UCSD-AML1 (cell line): Measurements from ENCODE around the gene ISOC1.
A peak's percentile ranks its signal among the peaks of the same experiment; 100 is the strongest.

ENCODE experiments used
- DNase-seq: peaks from one replicate; lab custom pipeline; 2025; ENCODE audit not compliant: unreplicated experiment; lab: John Stamatoyannopoulos, UW

ISOC1 gene

DNA sequence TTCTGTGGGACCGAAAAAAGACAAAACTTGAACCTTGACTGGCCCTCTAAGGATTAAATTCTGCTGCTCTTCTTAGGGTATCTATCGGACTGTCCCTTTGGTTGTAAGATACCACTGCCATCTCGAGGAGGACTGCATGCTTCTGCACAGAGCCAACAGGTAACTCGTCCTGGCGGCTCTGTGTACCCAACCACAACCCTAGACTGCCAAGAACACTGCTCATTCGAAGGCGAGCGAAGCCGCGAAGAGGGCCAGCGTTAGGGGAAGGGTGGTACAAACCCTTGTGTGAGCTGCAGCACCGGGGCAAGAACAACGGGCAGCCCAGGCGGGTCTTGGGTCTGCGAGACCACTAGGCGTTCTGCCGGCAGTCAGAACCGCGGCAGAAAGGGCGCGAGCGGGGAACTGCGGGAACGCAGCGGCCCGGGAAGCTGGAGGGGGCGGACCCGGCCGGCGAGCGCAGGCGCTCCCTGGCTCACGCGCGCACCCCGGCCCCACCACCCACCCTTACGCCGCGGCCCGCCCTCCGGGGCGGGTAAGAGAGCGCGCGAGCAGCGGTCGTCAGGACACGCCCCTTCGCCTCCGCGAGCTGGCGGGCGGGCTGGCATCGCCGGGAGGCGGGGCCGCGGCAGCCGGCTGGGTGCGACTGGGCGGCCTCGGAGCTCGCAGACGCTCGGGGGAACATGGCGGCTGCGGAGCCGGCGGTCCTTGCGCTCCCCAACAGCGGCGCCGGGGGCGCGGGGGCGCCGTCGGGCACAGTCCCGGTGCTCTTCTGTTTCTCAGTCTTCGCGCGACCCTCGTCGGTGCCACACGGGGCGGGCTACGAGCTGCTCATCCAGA is at the start of gene ISOC1:
ISOC1 (plus strand) TSS at position 663 of the 837 bp plus-strand sequence; CDS start at position 681, 18 bp downstream.
- peak; percentile 92 for DNase-seq

DNA sequence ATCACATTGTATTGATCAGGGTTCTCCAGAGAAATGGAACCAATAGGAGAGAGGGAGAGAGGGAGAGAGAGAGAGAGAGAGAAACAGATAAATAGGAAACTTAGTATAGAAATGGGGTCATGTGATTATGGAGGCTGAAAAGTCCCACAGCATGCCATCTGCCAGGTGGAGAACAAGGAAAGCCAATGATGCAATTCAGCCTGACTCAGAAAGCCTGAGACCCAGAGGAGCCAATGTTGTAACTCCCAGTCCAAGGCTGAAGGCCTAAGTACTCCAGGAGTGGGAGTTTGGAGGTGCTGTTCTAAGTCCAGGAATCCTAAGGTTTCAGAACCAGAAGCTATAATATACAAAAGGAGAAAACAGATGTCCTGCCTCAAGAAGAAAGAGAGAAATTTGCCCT is 48.4 kb upstream of the ISOC1 start:
- no peak for DNase-seq

DNA sequence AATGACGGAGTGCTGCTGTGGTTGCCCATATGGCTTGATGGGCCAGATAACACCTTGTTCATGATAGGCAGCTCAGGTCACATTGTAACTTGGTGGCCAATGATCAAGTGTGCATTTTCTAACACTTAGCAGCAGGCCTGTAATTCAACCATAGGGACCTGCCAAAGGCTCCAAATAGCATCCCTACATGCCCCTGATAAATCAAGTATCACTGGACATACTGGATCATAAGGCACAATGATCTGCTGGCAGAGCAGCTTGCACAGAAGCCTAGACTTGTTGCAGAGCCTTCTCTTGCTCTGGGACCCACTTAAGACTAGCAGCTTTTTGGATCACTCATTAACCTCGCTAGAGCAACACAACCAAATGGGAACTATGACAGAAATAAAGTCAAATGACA is 46.0 kb upstream of the ISOC1 start:
- DNase-seq = no peak

DNA sequence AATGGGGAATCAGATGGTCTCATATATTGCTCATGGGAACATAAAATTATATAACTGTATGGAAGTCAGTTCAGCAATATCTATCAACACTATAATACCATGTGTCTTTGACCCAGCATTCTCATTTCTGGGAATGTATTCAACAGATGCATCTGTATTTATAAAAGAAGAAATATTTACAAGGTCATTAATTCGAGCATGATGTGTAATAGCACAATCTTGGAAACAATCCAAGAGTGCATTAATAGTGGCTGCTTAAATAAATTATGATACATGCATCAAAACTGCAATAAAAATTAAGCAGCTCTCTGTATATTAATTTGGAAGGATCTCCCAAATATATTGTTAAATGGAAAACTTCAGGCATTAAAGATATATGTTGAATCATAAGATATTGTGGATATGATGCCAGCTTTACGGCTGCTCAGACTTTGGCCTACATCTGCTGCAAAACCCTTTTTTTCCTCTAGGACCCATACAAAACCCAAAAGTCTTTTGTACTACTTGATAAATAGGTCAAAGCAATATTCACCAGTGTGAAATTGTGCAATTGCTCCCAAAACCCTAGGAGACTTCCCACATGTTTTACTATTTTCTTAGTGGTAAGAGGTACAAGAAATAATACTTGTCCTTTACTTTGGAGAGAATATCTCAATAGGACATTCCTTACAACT is 45.3 kb upstream of the ISOC1 start:
- no peak for DNase-seq

DNA sequence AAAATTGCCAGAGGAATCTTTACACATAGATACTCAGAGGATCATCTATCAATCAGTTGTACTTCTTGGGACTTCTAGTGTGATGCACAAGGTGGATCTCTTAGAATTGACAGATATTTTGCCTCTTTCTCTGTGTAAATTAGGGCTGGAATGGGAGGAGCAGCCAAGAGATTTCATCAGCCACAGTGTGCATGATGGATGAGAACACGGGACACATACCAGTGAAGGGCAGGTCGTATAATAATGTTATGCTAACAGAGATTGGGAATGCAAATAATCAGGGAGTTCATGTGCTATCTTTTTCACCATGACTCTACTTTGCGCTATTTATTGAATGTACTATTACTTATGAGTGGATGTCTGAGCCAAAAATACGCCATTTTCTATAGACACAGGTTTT is 43.3 kb upstream of the ISOC1 start:
- no peak for DNase-seq

DNA sequence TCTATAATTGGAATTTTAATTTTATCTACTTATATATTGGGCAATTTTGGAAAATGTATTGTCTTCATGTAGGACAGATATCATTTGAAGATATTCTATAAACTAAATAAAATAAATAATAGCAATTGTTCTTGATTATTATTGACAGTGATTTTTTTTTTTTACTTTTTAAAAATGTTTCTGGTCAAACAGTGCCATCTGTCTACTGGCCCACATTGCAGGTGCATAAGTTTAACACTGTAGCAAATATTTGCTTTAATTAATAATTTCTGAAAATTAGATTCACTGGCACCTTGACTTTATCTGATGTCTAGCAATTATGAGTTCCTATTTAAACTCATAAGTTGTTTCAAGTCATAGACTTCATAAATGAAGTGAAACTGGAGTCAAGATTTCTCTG is 41.1 kb upstream of the ISOC1 start:
- no peak for DNase-seq

DNA sequence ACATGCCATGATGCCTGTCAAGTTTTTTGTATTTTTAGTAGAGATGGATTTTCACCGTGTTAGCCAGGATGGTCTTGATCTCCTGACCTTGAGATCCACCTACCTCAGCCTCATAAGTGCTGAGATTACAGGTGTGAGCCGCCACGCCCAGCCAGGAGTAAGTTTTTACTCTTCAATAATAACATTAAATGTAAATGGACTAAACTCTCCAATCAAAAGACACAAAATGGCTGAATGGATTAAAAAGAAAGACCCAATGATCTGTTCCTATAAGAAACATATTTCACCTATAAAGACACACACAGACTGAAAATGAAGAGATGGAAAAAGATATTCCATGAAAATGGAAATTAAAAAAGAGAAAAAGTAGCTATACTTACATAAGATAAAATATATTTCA is 37.2 kb upstream of the ISOC1 start:
- no peak for DNase-seq

DNA sequence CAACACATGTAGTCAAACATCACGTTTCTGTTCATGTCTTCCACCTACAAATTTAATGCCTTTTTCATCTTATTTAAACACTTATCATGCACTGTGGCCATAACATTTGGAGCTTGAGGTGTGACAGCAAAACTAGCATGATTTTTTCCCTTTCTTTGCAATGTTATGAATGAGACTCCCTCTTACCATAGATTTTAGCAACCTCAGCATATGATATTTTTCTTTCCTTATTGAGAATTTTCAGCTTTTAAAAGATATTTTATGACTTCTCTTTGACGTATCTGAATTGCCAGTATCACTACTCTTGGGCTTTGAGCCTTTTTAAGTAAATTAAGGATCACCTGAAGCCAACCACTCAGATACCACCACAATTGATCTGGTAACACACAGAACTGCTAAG is 32.7 kb upstream of the ISOC1 start:
- DNase-seq = no peak

DNA sequence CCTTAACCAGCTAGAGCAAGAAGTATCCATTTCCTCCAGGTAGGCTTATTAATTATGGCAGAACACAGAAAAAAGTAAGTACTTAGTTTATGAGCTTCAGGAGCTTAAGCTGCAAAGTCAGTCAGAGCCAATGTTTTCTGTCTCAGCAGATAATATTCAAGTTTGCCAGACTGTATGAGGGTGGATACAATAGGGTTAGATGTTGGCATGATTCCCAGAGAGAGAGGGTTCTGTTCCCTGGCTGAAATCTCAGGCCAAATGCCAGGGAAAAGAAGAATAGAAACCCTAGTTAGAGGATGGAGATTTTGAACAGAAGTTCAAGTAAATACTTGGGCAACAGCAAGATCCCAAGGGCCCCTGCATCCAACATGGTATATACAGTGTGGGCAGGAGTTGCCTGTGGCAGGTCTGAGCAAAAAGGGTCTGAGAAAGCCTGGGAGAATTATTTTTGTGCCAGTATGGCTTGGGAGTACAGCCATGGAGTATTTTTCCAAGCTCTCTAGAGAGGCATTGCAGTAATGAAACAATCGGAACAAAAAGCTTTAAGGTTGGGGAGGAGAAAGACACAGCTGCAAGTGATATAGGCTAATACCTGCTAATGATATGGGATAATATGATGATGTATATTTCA is 31.0 kb upstream of the ISOC1 start:
- no peak for DNase-seq

DNA sequence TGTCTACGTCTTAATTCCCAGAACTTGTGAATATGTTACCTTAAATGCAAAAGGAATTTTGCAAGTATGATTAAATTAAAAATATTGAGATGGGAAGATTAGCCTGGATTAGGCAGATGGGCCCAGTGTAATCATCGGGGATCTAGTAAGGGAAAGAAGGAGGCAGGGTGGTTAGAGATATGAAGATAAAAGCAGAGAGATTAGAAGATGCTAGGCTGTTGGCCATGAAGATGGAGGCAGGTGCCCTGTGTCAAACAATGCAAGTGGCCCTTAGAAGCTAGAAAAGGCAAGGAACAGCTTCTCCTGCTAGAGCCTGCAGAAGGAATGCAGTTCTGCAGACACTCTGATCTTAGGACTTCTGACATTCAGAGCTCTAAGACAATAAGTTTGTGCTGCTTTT is 28.8 kb upstream of the ISOC1 start:
- DNase-seq = no peak

DNA sequence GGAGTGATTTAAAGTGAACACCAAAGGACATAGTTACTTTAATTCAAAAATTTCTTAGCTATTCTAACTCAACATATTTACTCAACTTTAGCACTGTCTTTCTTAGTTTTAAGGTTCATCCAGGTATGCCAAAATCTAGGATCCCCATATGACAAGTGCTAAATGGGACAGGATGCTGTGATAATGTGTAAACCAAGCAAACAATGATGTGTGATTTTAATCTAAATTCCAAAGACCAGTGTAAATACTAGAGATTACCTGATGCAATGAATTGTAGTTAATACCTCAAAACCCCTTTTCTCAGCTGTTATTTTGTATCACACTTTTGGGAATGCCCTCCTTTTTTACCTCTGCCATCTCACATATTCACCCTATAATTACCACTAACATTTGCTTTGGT is 26.8 kb upstream of the ISOC1 start:
- no peak for DNase-seq

DNA sequence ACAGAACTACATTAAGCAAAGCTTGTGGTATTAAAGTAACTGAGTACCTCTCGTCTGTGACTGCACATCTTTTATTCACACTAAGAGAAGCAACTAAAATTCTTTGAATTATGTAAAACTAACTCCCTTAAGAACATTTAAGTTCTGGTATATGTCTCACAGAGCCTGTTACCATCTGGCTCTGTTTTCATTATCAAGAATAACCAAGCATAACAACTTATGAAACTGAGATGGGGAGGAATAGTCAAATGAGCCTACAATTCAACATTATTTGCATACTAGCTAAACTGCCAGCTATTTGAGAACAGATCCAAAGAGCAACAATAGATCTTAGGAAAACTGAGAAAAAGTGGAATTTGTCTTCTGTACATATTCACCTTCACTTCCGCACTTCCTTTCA is 25.3 kb upstream of the ISOC1 start:
- DNase-seq = no peak

DNA sequence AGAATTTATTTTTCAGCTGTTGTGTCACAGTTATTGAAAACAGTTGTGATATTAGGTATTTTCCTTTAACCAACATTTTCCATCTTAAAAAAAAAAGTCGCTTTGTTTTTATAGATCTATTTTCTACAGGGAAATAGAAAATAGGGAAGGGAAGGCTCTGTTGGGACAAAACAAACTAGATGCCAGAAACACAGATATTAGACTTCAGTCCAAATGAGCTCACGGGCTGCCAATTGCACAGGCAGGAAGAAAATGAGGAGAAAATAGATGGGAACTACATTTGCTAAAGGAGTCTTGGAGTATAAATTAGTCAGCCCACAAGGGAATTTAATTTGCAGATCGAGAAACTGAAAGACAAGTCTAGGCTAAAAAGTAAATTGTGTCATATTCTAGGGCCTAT is 21.4 kb upstream of the ISOC1 start:
- no peak for DNase-seq

DNA sequence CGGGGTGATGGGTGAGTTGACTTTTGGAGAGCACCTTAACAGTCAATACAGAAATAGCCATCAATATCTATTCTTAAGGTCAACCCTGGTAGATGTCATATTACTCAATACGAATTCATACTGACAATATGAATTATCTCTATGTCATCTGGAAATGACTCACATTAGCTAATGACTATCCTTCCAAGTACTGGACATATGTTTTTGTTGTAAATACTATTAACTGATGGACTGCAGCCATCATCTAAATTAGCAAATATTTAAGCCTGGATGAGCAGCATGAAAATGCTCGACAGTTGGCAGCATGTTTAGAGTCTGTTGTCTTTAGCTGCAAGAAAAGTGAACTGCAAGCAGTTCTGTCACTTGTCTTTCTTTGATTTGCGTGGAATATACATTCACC is 19.6 kb upstream of the ISOC1 start:
- no peak for DNase-seq

DNA sequence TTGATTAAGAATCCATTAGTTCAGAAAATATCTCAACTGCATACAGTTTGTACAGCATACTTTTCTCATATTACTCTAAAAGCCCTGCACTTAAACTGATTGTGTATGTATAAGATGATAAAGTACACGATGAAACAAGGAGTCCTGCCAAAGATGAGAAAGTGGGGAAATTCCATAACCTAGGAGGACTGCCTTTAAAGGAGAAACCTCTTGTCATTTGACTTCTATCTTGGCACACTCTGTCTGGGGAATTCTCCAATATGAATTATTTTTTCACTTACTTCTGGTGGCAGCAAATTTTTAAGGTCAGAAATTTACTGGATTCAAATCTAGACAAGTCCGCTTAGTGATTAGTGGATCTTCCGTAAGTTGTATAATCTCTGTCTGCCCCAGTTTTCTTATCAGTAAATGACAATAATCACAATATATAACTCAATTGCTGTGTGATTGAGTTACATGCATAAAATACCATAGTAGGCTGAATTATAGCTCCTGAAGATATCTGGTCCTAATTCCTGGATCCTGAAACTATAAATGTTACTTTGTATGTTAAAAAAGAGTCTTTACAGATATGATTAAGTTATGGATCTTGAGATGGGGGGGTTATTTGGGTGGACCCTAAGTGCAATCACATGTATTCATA is 17.0 kb upstream of the ISOC1 start:
- DNase-seq = no peak

DNA sequence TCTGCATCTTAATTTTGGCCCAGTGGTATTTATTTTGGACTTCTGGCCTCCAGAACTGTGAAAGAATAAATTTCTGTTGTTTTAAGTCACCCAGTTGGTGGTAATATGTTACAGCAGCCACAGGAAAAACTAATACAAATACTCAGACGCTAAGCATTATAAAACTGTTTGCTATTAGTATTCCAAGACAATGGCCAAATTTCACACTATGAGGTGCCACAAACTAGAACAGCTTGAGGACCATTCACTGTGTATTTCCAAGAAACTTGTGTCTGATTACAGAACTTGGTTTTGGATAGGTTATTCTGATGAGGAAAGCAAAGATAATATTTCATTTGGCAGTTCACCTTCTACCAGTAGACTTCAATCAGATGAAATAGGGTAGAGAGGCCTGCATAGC is 16.3 kb upstream of the ISOC1 start:
- no peak for DNase-seq

DNA sequence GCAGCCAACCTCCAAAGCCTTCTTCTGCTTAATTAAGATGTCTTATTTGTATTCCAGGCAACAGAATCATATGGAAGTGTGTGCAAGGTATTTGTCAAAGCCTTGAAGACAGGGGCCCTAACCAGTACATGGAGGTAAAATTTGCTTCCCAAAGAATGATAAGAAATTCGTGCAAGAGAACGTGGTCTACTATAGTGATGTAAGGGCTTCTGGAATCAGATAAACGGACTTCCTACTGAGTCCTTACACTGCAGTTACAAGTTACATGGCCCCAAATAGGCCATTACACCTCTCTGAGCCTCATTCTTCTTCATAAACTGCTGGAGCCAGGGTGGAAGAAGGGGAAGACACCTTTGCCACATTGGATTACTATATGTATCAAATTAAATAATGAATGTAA is 15.9 kb upstream of the ISOC1 start:
- DNase-seq = no peak

DNA sequence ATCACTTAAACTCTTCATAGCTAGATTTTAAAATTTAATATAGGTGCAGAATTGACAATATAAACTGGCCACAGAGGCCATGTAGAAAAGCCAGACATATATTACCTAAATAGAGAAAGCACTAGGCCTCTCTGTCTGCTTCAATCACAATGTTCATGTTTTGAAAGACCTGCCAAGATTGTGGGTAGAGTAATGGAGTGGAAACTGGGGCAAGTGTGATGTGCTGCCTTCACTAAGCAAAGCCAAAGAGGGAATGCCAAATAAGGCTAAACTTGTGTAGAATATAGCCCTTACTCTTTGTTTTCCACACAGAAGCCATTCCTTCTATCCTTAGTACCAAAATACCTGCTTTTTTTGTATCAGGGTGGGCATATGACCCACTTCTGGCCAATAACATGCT is 15.1 kb upstream of the ISOC1 start:
- DNase-seq = no peak

DNA sequence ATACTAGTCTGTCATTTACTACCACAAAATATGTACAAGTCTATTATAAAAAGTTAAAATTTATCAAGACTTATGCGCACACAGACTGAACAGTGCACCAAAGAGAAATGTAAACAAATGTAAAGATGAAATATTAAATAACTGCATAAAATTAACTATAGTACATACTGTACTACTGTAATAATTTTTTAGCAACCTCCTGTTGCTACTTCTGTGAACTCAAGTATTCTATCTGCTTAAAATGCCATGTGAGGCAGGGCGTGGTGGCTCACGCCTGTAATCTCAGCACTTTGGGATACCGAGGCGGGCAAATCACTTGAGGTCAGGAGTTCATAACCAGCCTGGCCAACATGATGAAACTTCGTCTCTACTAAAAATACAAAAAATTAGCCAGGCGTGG is 13.8 kb upstream of the ISOC1 start:
- no peak for DNase-seq

DNA sequence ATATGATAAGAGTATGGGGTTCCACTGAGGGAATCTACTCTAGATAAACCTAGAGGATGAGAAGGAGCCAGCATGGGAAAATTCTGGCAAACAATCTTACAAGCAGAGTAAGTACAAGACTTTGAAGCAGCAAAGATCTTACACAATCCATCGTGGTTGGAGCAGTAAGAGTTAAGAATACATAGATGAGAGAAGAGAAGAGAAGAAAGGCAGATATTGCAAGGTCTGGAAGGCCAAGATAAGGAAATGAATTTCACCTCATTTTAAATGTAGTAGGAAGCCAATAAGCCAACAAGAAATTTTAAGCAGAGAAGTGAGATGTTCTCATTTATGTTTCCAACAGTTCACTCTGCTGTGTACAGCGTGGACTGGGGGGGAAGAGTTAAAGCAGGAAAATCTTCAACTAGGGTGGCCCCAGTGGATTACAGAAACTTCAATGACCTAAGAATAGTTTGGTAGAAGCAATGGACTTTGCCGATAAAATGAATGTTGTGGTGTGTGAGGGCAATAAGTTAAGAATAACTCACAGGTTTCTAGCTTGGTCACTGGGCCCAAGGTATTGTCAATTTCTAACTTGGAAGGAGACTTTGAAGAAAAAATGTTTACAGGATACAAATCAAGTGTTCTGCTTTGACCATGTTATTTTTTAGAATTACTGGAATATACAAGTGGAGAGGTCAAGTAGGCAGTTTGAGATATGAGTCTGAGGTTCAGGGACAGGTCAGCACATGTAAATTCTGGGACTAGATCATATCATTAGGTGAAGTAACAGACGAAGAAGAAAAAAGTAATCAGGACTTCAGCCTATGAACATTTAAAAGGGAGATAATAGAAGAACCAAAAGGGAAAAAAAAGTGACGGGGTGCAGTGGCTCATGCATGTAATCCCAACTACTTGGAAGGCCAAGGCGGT is 12.1 kb upstream of the ISOC1 start:
- DNase-seq = no peak
